Effector memory CD4-positive, alpha-beta T cell (primary cell): Measurements from ENCODE around the gene PI4KA.
A peak's percentile ranks its signal among the peaks of the same experiment; 100 is the strongest.
"Not testable (repeated sequence)": the region's sequence is repeated elsewhere in the genome, so short reads cannot be mapped to it uniquely, and the experiment has no call there.

Experiments
- DNase-seq, 3 donors: peaks; one replicate each; pipeline ENCODE4 v3.0.0-alpha.2; 2020
- H3K27ac ChIP-seq: 2 replicates; pipeline ENCODE4 v1.7.0; 2013; ENCODE audit warnings: mild to moderate bottlenecking, low read length, moderate library complexity; ENCODE audit not compliant: insufficient read depth, poor library complexity, severe bottlenecking
- H3K27me3 ChIP-seq: replicated peaks from 2 replicates; pipeline ENCODE4 v1.7.0; 2013; ENCODE audit warnings: mild to moderate bottlenecking, low read length; ENCODE audit not compliant: insufficient read depth, control insufficient read depth, poor library complexity, severe bottlenecking
- H3K36me3 ChIP-seq: 2 replicates; pipeline ENCODE4 v1.7.0; 2013; ENCODE audit warnings: mild to moderate bottlenecking, low read length, moderate library complexity; ENCODE audit not compliant: control insufficient read depth, insufficient read depth
- H3K4me1 ChIP-seq: 2 replicates; pipeline ENCODE4 v1.7.0; 2013; ENCODE audit warnings: low read length, mild to moderate bottlenecking; ENCODE audit not compliant: control insufficient read depth, insufficient read depth, poor library complexity, severe bottlenecking
- H3K4me3 ChIP-seq: 2 replicates; pipeline ENCODE4 v1.7.0; 2013; ENCODE audit warnings: low read length, low read depth, mild to moderate bottlenecking; ENCODE audit not compliant: insufficient read depth, poor library complexity, severe bottlenecking
- H3K9me3 ChIP-seq: 2 replicates; pipeline ENCODE4 v1.7.0; 2013; ENCODE audit warnings: mild to moderate bottlenecking, low read length, moderate library complexity; ENCODE audit not compliant: control insufficient read depth

PI4KA gene

DNA sequence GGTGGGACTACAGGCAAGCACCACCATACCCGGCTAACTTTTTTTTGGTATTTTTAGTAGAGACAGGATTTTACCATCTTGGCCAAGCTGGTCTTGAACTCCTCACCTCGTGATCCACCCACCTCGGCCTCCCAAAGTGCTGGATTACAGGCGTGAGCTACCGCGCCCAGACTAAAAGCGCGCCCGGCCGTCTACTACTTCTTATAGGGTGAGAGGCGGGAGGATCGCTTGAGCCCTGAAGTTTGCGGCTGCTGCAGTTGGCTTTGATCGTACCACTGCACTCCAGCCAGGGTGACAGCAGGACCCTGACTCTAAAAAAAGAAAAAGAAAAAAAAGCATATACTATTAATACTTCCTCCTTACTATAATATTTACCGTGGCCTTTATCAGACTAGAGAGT is 158.3 kb downstream of the PI4KA start:
- H3K27me3 ChIP-seq, H3K4me1 ChIP-seq, DNase-seq, H3K9me3 ChIP-seq, H3K27ac ChIP-seq, H3K4me3 ChIP-seq, H3K36me3 ChIP-seq: not testable (repeated sequence)

DNA sequence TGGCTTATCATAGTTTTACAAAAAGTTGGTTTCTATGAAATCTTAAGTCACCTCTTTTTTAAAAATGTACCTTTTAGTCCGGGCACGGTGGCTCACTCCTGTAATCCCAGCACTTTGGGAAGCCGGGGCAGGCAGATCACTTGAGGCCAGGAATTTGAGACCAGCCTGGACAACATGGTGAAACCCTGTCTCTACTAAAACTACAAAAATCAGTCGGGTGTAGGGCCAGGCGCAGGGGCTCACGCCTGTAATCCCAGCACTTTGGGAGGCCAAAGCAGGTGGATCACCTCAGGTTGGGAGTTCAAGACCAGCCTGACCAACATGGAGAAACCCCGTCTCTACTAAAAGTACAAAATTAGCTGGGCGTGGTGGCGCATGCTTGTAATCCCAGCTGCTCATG is 158.8 kb downstream of the PI4KA start:
- H3K4me1 ChIP-seq, H3K9me3 ChIP-seq, H3K27me3 ChIP-seq, DNase-seq, H3K27ac ChIP-seq, H3K36me3 ChIP-seq, H3K4me3 ChIP-seq: not testable (repeated sequence)

DNA sequence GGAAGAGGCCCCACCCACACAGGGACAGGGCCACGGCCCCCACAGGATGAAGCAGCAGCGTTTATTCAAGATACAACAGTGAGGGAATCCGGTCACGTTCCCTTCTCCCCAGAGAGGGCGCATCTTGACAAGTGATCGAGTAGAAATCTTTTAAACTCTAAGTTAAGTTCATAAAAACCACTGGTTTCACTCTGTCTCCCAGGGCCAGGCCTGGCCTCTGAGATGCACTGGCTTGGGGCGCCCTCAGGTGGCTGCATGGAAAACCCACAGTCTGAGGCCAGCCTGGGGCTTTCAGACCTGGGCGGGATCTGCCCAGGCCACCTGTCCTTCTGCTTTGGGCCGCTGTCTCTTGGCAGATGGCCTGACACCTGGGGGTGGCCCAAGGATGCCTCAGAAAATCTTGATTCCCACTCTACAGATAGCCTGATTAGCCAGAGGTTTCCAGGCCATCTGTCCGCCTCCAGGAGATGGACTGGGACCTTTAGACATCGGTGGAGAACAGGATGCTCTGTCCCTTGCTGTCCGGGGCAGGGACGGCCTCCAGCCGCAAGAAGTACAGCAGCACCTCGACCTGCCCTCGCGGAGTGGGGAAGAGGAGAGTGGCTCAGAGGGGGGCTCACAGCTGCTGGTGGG is 161.0 kb downstream of the PI4KA start:
- H3K4me1 ChIP-seq, H3K27me3 ChIP-seq, H3K36me3 ChIP-seq, H3K4me3 ChIP-seq, H3K9me3 ChIP-seq, H3K27ac ChIP-seq: not testable (repeated sequence)
- DNase-seq, result peak; percentile 70 to 78 (median 74)

DNA sequence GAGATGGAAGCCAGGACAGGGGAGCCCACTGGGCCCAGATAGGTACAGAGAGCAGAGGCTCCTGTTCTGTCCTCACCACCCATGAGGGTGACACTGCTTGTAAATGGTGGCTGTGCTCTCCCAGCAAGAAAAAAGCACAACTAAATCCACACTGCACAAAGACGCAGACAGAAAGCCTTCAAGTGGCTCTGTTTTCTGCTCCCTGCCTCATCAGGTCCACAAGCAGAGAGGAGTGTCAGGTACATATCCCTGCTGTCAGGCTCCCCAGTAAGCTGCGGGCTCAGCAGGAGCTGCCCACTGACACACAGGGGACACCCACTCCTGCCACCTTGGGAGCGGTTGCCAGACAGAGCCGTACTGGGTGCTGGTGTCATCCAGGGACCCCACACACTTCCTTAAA is 162.6 kb downstream of the PI4KA start:
- not testable (repeated sequence) for H3K36me3 ChIP-seq, H3K4me3 ChIP-seq, H3K4me1 ChIP-seq, H3K9me3 ChIP-seq, DNase-seq, H3K27ac ChIP-seq, H3K27me3 ChIP-seq

DNA sequence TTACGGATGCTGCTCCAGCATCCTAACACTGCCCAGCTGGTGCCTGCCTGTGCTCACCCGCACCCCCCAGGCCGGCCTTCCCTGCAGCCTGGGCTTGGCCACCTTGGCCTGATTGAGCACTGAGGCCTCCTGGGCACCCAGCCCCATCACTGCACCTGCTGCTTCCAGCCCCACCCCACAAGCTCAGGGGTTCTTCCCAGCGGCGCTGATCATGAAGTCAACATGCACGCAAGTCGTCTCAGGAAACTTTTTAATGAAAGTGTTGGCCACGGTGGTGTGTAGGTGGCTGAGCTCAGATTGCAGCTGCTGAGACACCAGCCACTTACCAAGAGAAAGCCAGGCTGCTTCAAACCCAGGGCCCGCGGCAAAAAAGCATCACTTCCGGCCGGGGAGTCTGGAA is 163.4 kb downstream of the PI4KA start:
- not testable (repeated sequence) for H3K36me3 ChIP-seq, DNase-seq, H3K4me3 ChIP-seq, H3K27ac ChIP-seq, H3K4me1 ChIP-seq, H3K9me3 ChIP-seq, H3K27me3 ChIP-seq

DNA sequence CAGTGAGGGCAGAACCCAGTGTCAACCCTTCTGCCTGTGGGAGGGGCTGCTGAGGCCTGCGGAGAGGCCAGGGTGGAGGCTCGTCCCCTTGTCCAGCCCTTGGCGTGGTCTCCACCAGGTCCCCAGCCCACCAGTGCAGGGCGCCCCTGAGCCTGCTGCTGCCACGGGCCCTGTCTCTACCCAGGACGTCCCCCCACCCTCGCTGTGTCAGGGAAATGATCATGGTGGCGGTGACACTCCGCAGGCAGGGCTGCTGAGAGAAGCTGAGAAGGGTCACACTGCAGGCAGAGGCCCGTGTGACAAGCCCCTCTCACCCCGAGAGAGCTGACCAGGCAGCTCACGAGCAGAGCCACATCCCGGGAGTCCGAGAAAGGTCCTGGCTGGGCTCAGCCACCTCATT is 164.4 kb downstream of the PI4KA start:
- not testable (repeated sequence) for H3K27ac ChIP-seq, DNase-seq, H3K4me3 ChIP-seq, H3K4me1 ChIP-seq, H3K27me3 ChIP-seq, H3K36me3 ChIP-seq, H3K9me3 ChIP-seq

DNA sequence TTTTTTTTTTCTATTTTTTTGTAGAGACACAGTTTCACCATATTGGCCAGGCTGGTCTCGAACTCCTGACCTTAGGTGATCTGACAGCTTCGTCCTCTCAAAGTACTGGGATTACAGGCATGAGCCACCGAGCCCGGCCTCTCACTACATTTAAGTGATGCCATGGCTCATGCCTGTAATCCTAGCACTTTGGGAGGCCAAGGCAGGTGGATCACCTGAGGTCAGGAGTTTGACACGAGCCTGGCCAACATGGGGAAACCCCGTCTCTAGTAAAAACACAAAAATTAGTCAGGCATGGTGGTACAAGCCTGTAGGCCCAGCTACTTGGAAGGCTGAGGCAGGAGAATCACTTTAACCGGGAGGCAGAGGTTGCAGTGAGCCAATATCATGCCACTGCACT is 165.7 kb downstream of the PI4KA start:
- not testable (repeated sequence) for DNase-seq, H3K4me1 ChIP-seq, H3K4me3 ChIP-seq, H3K27ac ChIP-seq, H3K9me3 ChIP-seq, H3K27me3 ChIP-seq, H3K36me3 ChIP-seq

DNA sequence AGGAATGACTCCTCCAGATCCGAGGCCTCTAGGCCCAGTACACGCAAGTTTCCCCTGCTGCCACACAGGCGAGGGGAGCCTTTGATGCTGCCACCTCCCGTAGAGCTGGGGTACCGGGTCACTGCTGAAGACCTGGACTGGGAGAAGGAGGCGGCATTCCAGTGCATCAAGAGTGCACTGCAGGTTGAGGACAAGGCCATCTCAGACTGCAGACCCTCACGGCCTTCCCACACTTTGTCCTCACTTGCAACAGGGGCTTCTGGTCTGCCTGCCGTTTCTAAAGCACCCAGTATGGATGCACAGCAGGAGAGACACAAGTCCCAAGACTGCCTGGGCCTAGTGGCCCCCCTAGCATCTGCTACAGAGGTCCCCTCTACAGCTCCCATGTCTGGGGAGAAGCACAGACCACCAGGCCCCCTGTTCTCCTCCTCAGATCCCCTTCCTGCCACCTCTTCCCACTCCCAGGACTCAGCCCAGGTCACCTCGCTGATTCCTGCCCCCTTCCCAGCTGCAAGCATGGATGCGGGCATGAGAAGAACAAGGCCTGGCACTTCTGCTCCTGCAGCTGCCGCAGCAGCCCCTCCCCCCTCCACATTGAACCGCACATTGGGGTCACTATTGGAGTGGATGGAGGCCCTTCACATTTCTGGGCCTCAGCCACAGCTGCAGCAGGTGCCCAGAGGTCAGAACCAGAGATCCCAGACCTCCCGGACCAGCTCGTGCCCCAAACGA is 167.9 kb downstream of the PI4KA start:
- not testable (repeated sequence) for H3K4me1 ChIP-seq, H3K4me3 ChIP-seq, DNase-seq, H3K36me3 ChIP-seq, H3K27ac ChIP-seq, H3K9me3 ChIP-seq, H3K27me3 ChIP-seq

DNA sequence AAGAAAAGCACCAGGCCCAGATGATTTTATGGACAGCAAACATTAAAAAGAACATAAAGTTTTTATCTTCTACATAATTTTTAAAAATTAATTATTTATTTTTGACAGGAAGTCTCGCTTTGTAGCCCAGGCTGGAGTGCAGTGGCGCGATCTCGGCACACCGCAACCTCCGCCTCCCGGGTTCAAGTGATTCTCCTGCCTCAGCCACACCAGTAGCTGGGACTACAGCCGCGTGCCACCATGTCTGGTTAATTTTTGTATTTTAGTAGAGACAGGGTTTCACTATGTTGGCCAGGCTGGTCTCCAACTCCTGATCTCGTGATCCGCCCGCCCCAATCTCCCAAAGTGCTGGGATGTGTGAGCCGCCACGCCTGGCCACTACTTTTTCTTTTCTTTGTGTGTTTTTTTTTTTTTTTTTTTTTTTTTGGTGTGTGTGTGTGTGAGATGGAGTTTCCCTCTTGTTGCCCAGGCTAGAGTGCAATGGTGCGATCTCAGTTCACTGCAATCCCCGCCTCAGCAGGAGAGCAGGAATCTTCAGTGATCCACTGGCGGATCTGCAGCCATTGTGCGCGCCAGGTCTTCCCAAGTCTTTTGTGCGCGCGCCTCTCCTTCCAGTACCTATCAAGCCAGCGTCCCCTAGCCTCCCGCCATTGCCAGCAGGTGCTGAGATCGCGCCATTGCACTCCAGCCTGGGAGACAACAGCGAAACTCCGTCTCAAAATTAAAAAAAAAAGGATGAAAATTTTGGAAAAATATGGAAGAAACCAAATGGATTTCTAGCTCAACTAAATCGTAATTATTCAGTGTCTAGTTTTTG is 171.0 kb downstream of the PI4KA start:
- not testable (repeated sequence) for DNase-seq, H3K27me3 ChIP-seq, H3K9me3 ChIP-seq, H3K4me1 ChIP-seq, H3K4me3 ChIP-seq, H3K27ac ChIP-seq, H3K36me3 ChIP-seq

DNA sequence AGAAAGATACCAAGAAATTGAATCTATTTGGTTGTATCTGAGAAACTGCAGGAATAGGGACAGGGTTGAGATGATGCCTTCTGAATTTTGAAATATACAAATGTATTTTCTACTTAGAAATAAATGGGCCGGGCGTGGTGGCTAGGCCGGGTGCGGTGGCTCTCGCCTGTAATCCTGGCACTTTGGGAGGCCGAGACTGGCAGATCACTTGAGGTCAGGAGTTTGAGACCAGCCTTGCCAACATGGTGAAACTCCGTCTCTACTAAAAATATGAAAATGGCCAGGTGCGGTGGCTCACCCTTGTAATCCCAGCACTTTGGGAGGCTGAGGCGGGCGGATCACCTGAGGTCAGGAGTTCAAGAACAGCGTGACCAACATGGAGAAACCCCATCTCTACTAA is 172.8 kb downstream of the PI4KA start:
- not testable (repeated sequence) for H3K4me3 ChIP-seq, H3K4me1 ChIP-seq, H3K36me3 ChIP-seq, H3K27me3 ChIP-seq, DNase-seq, H3K9me3 ChIP-seq, H3K27ac ChIP-seq
